ENCODE data around the gene PRCD.

The PRCD gene

GRCh38 chr17:76501827-76502307, 38.0 kb upstream of the PRCD start:
- DNase-seq: no peak
- H3K4me3 ChIP-seq (ENCODE audit: low read depth in 1 of 2, low read length in 2 of 2): peak overlapping the region in 1 of 2 experiments; percentile 48; a peak in 2 of 4 replicates
- no peaks in the 10 kb centered on the region for H3K9me3 ChIP-seq (ENCODE audit: insufficient read depth, low read length, severe bottlenecking)
- ATAC-seq (ENCODE audit: insufficient read depth, low read depth): no peak
- no peak overlapping the region for H3K27ac ChIP-seq (ENCODE audit: low read length)
- peak overlapping the region; percentile 26 for H3K9ac ChIP-seq (ENCODE audit: low read depth, low read length)
- peak overlapping the region; percentile 70 for H3K4me2 ChIP-seq (ENCODE audit: insufficient read depth, low read length)
- H2AFZ ChIP-seq (ENCODE audit: low read depth, low read length): peak overlapping the region; percentile 65
- H3K27me3 ChIP-seq (ENCODE audit: insufficient read depth, low read length, poor library complexity): peaks cover 16% of the 10 kb centered on the region
- H4K20me1 ChIP-seq (ENCODE audit: insufficient read depth, low read length): peaks cover 16% of the 10 kb centered on the region; the same call in 1 of the 2 replicates
- no peaks in the 10 kb centered on the region for H3K36me3 ChIP-seq (ENCODE audit: insufficient read depth, low read length)
- H3K79me2 ChIP-seq (ENCODE audit: insufficient read depth, low read length): no peaks in the 10 kb centered on the region
- TF ChIP-seq CTCF (IDR thresholded peaks at IDR 0.05; ENCODE audit: borderline replicate concordance, extremely low read depth, low read length, poor library complexity, severe bottlenecking): no peak
- TF ChIP-seq EZH2 (IDR thresholded peaks at IDR 0.05; ENCODE audit: borderline replicate concordance, low read depth, low read length, severe bottlenecking): no peak
- H3K4me1 ChIP-seq (ENCODE audit: insufficient read depth, low read length): peaks cover 17% of the 10 kb centered on the region

- H3K36me3 ChIP-seq (ENCODE audit: insufficient read depth, low read length): no peaks in the 10 kb centered on the region
- peaks cover 17% of the 10 kb centered on the region for H3K4me1 ChIP-seq (ENCODE audit: insufficient read depth, low read length)
- peaks cover 10% of the 10 kb centered on the region; the same call in 1 of the 2 replicates for H4K20me1 ChIP-seq (ENCODE audit: insufficient read depth, low read length)
- no peak for DNase-seq
- TF ChIP-seq CTCF (IDR thresholded peaks at IDR 0.05; ENCODE audit: borderline replicate concordance, extremely low read depth, low read length, poor library complexity, severe bottlenecking): no peak
- TF ChIP-seq EZH2 (IDR thresholded peaks at IDR 0.05; ENCODE audit: borderline replicate concordance, low read depth, low read length, severe bottlenecking): no peak
- peak overlapping the region; percentile 65; the same call in 1 of the 2 replicates for H2AFZ ChIP-seq (ENCODE audit: low read depth, low read length)
- H3K4me3 ChIP-seq (ENCODE audit: low read depth in 1 of 2, low read length in 2 of 2): no peak overlapping the region
- peak overlapping the region; percentile 26; the same call in 1 of the 2 replicates for H3K9ac ChIP-seq (ENCODE audit: low read depth, low read length)
- no peak for ATAC-seq (ENCODE audit: insufficient read depth, low read depth)
- H3K27ac ChIP-seq (ENCODE audit: low read length): no peak overlapping the region
- H3K79me2 ChIP-seq (ENCODE audit: insufficient read depth, low read length): no peaks in the 10 kb centered on the region
- H3K27me3 ChIP-seq (ENCODE audit: insufficient read depth, low read length, poor library complexity): peaks cover 21% of the 10 kb centered on the region
- no peaks in the 10 kb centered on the region for H3K9me3 ChIP-seq (ENCODE audit: insufficient read depth, low read length, severe bottlenecking)
- peak overlapping the region; percentile 70 for H3K4me2 ChIP-seq (ENCODE audit: insufficient read depth, low read length)
Observed at GRCh38 chr17:76502341-76503211, 37.3 kb upstream of the PRCD start.

GRCh38 chr17:76504117-76504516, 35.7 kb upstream of the PRCD start:
- no peak overlapping the region for H2AFZ ChIP-seq (ENCODE audit: low read depth, low read length)
- no peak overlapping the region for H3K27ac ChIP-seq (ENCODE audit: low read length)
- no peaks in the 10 kb centered on the region for H3K9me3 ChIP-seq (ENCODE audit: insufficient read depth, low read length, severe bottlenecking)
- no peaks in the 10 kb centered on the region for H3K36me3 ChIP-seq (ENCODE audit: insufficient read depth, low read length)
- H3K79me2 ChIP-seq (ENCODE audit: insufficient read depth, low read length): no peaks in the 10 kb centered on the region
- ATAC-seq (ENCODE audit: insufficient read depth, low read depth) (no peak), DNase-seq (no peak)
- H3K4me3 ChIP-seq (ENCODE audit: low read depth in 1 of 2, low read length in 2 of 2): no peak overlapping the region
- peaks cover 10% of the 10 kb centered on the region; the same call in 1 of the 2 replicates for H4K20me1 ChIP-seq (ENCODE audit: insufficient read depth, low read length)
- H3K27me3 ChIP-seq (ENCODE audit: insufficient read depth, low read length, poor library complexity): peaks cover 26% of the 10 kb centered on the region
- H3K4me2 ChIP-seq (ENCODE audit: insufficient read depth, low read length): no peak overlapping the region
- peaks cover 17% of the 10 kb centered on the region for H3K4me1 ChIP-seq (ENCODE audit: insufficient read depth, low read length)
- no peak for TF ChIP-seq EZH2 (IDR thresholded peaks at IDR 0.05; ENCODE audit: borderline replicate concordance, low read depth, low read length, severe bottlenecking)
- H3K9ac ChIP-seq (ENCODE audit: low read depth, low read length): no peak overlapping the region

All from DND-41 (cell line).